HEK293 (cell line): ENCODE data around the gene PITPNB.

Experiments used
- CTCF ChIA-PET: fragments of 350-600 bp; formaldehyde crosslinking; extraction: SDS; loops from one replicate; lab custom pipeline; 2021; ENCODE audit warnings: antibody characterized with exemption; lab: Yijun Ruan, JAX
- POLR2A ChIA-PET: fragments of 300-600 bp; formaldehyde crosslinking; extraction: SDS; loops from one replicate; lab custom pipeline; 2020; ENCODE audit warnings: antibody characterized with exemption, inconsistent platforms; lab: Yijun Ruan, JAX
- H3K27ac ChIP-seq: fragments of 200-500 bp; sonication (Bioruptor generic); 2 replicates; pipeline ENCODE4 v1.5.1; 2014; ENCODE audit warnings: low read depth, low read length, control low read depth, inconsistent platforms; ENCODE audit errors: extremely low read depth
- H3K36me3 ChIP-seq, 2 experiments: fragments of 200-500 bp in 1 of 2; sonication (Bioruptor generic) in 1 of 2; 1 replicate in 1 of 2; 2 replicates in 1 of 2; pipeline ENCODE4 v1.5.1; 2014 to 2017; ENCODE audit warnings: inconsistent platforms in 2 of 2, low read length in 2 of 2; ENCODE audit not compliant: control insufficient read depth in 2 of 2, insufficient read depth in 1 of 2
- H3K4me1 ChIP-seq: fragments of 200-500 bp; sonication (Bioruptor generic); 2 replicates; pipeline ENCODE4 v1.5.1; 2014; ENCODE audit warnings: mild to moderate bottlenecking, low read length, inconsistent platforms; ENCODE audit not compliant: control insufficient read depth, insufficient read depth
- H3K4me3 ChIP-seq: 2 replicates; pipeline ENCODE4 v1.5.1; 2011; ENCODE audit warnings: low read depth, mild to moderate bottlenecking, control low read depth, low read length, moderate library complexity
- H3K9me3 ChIP-seq: fragments of 200-500 bp; sonication (Bioruptor generic); 2 replicates; pipeline ENCODE4 v1.5.1; 2014; ENCODE audit warnings: low read depth, low read length, inconsistent platforms; ENCODE audit not compliant: control insufficient read depth, insufficient read depth
- INSM2 ChIP-seq: fragments of 450-650 bp; formaldehyde crosslinking; IDR thresholded peaks from 2 replicates; pipeline ENCODE4 v1.5.1; 2016; ENCODE audit warnings: missing biosample characterization, missing genetic modification characterization
- KLF1 ChIP-seq: fragments of 450-650 bp; formaldehyde crosslinking; IDR thresholded peaks from 2 replicates; pipeline ENCODE4 v1.5.1; 2016; ENCODE audit warnings: missing biosample characterization, missing genetic modification characterization
- OSR2 ChIP-seq: fragments of 450-650 bp; formaldehyde crosslinking; IDR thresholded peaks from 2 replicates; pipeline ENCODE4 v1.5.1; 2016; ENCODE audit warnings: missing biosample characterization, missing genetic modification characterization
- ZBTB26 ChIP-seq: fragments of 450-650 bp; formaldehyde crosslinking; optimal IDR thresholded peaks from 2 replicates; pipeline ENCODE3; 2016; ENCODE audit warnings: missing biosample characterization, mild to moderate bottlenecking, missing genetic modification characterization
- ZBTB49 ChIP-seq: fragments of 450-650 bp; formaldehyde crosslinking; IDR thresholded peaks from 2 replicates; pipeline ENCODE4 v1.5.1; 2016; ENCODE audit warnings: missing biosample characterization, missing genetic modification characterization, low read depth
- ZNF114 ChIP-seq: fragments of 450-650 bp; formaldehyde crosslinking; IDR thresholded peaks from 2 replicates; pipeline ENCODE4 v1.5.0; 2017; ENCODE audit warnings: missing biosample characterization, missing genetic modification characterization
- ZNF292 ChIP-seq: fragments of 450-650 bp; formaldehyde crosslinking; IDR thresholded peaks from 2 replicates; pipeline ENCODE4 v1.5.1; 2016; ENCODE audit warnings: low read depth, missing biosample characterization, missing genetic modification characterization, borderline replicate concordance
- ZNF354C ChIP-seq: fragments of 450-650 bp; formaldehyde crosslinking; IDR thresholded peaks from 2 replicates; pipeline ENCODE4 v1.5.1; 2016; ENCODE audit warnings: missing biosample characterization, missing genetic modification characterization, low read depth, borderline replicate concordance
- ZNF423 ChIP-seq: fragments of 450-650 bp; formaldehyde crosslinking; IDR thresholded peaks from 2 replicates; pipeline ENCODE4 v1.5.1; 2016; ENCODE audit warnings: missing biosample characterization, missing genetic modification characterization
- ZNF555 ChIP-seq: fragments of 450-650 bp; formaldehyde crosslinking; conservative IDR thresholded peaks from 2 replicates; pipeline ENCODE4 v1.5.1; 2017; ENCODE audit warnings: missing biosample characterization, mild to moderate bottlenecking, missing genetic modification characterization, inconsistent platforms
- ZNF654 ChIP-seq: fragments of 450-650 bp; formaldehyde crosslinking; IDR thresholded peaks from 2 replicates; pipeline ENCODE4 v1.5.1; 2016; ENCODE audit warnings: low read depth, missing biosample characterization, missing genetic modification characterization
- ZNF658 ChIP-seq: fragments of 450-650 bp; formaldehyde crosslinking; IDR thresholded peaks from 2 replicates; pipeline ENCODE4; 2016; ENCODE audit warnings: missing biosample characterization, missing genetic modification characterization
- ZNF664 ChIP-seq: fragments of 450-650 bp; formaldehyde crosslinking; IDR thresholded peaks from 2 replicates; pipeline ENCODE4 v1.5.1; 2016; ENCODE audit warnings: missing biosample characterization, missing genetic modification characterization
- ZNF785 ChIP-seq: fragments of 450-650 bp; formaldehyde crosslinking; IDR thresholded peaks from 2 replicates; pipeline ENCODE4 v1.5.1; 2016; ENCODE audit warnings: missing biosample characterization, missing genetic modification characterization
- ZSCAN30 ChIP-seq: fragments of 450-650 bp; IDR thresholded peaks from 2 replicates; pipeline ENCODE4 v1.5.1; 2018; ENCODE audit warnings: missing biosample characterization, mild to moderate bottlenecking, missing genetic modification characterization, moderate library complexity

The PITPNB gene

GRCh38 chr22:27810609-27811151, 108.4 kb downstream of the PITPNB start (continued):
- peak; percentile 69 for TF ChIP-seq KLF1 (tag by site-specific recombination)
- TF ChIP-seq ZNF664 (tag by site-specific recombination): no peak
- no peak for TF ChIP-seq ZNF555 (tag by site-specific recombination)
- TF ChIP-seq ZNF423 (tag by site-specific recombination): peak; percentile 55; the same call in 1 of the 2 replicates
- TF ChIP-seq ZNF785 (tag by site-specific recombination): no peak

- POLR2A ChIA-PET: no interaction called here
- CTCF ChIA-PET: interaction anchor here (0.6 to 1.3 kb wide), 2 partner anchors 199 to 1034 kb away, joined by 3 read pairs; no protein-coding TSS in a partner anchor
- TF ChIP-seq OSR2 (peak; percentile 36; the same call in 1 of the 2 replicates), ZNF292 (no peak)
- Histone ChIP-seq H3K9me3 (no peaks in the 10 kb centered on the region), H3K27ac (no peak overlapping the region), H3K36me3 (no peaks in the 10 kb centered on the region), H3K4me3 (no peak overlapping the region), H3K4me1 (no peaks in the 10 kb centered on the region)
Observed at GRCh38 chr22:27809700-27810608, 109.1 kb downstream of the PITPNB start.

- ChIA-PET CTCF (interaction anchor here (1.3 kb wide), 1 partner anchor 200 kb away, joined by 3 read pairs; no protein-coding TSS in a partner anchor), POLR2A (no interaction called here)
- TF ChIP-seq INSM2 (tag by site-specific recombination): no peak
- TF ChIP-seq ZNF555 (tag by site-specific recombination): no peak
- no peak for TF ChIP-seq ZBTB26 (tag by site-specific recombination)
- no peak for TF ChIP-seq ZNF114 (tag by site-specific recombination)
- no peak for TF ChIP-seq ZNF354C (tag by site-specific recombination)
- no peak for TF ChIP-seq ZNF654 (tag by site-specific recombination)
- no peak for TF ChIP-seq ZNF658
- no peak for TF ChIP-seq ZBTB49 (tag by site-specific recombination)
- no peak for TF ChIP-seq ZSCAN30 (tag by site-specific recombination)
- Histone ChIP-seq H3K4me1 (no peaks in the 10 kb centered on the region), H3K4me3 (no peak overlapping the region), H3K36me3 (no peaks in the 10 kb centered on the region), H3K27ac (no peak overlapping the region), H3K9me3 (no peaks in the 10 kb centered on the region)
Observed at GRCh38 chr22:27809226-27809603, 109.8 kb downstream of the PITPNB start.
